HG02642 (cell line): ENCODE measurements around the gene MFNG.

Source experiments
- ATAC-seq: cut with Tn5 transposase; IDR thresholded peaks from one replicate; pipeline ENCODE4 v1.9.1; 2021; ENCODE audit warnings: mild to moderate bottlenecking; ENCODE audit not compliant: unreplicated experiment, poor library complexity

The MFNG gene

DNA sequence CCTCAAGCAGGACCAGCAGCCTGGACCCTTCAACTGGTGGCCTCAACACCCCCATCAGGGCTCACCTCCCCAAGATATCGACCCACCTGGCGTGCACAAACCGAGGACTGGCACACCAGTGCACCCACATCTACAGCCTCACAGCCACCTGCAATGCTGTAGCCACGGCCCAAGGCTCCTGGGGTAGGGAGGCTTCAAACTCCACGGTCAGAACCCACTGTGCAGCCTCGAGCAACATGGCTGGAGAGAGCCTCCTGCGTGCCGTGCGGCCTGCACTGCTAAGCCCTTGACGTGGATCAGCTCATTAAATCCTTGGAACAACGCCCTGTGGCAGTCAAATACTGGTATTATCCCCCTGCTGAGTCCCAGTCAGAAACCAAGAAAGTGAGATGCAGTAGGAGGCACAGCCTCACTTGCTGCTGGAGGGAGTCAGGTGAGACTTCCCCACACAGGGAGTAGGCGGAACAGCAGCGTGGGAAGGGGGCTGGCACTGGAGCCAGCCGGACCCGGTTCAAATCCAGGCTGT, 28.4 kb upstream of the MFNG start:
- no peak for ATAC-seq

DNA sequence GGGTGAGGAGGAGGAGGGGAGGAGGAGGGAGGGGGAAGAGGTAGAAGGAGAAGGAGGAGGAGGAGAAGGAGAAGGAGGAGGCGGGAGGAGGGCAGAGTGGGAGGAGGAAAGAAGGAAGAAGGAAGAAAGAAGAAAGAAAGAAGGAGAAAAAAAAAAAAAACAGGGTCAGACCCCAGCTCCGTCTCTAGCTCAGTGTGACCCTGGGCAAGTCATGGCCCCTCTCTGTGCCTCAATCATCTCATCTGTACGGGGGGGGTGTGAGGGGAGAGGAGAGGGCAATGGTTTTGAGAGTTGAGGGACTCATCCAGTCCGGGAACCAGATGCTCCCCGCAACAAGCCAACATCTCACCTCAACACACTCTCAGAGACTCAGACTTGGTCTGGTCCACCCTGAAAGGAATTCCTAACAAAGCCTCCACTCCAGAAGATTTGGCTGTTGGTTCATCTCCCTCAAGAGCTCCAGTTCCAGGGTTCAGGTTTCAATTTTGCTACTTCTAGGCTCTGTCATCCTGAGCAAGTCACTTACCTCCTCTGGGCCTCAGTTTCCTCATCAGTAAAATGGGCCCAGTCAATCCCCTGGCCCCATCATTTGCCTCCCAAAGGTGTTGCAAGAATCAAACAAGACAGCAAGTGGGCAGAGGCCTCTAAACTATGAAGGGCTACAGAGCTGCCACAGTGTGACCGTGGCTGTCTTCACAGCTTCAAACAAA, 25.4 kb upstream of the MFNG start:
- ATAC-seq: no peak

- ATAC-seq: no peak
These were observed 23.9 kb upstream of the MFNG start for GRCh38 chr22:37510091-37510490.

DNA sequence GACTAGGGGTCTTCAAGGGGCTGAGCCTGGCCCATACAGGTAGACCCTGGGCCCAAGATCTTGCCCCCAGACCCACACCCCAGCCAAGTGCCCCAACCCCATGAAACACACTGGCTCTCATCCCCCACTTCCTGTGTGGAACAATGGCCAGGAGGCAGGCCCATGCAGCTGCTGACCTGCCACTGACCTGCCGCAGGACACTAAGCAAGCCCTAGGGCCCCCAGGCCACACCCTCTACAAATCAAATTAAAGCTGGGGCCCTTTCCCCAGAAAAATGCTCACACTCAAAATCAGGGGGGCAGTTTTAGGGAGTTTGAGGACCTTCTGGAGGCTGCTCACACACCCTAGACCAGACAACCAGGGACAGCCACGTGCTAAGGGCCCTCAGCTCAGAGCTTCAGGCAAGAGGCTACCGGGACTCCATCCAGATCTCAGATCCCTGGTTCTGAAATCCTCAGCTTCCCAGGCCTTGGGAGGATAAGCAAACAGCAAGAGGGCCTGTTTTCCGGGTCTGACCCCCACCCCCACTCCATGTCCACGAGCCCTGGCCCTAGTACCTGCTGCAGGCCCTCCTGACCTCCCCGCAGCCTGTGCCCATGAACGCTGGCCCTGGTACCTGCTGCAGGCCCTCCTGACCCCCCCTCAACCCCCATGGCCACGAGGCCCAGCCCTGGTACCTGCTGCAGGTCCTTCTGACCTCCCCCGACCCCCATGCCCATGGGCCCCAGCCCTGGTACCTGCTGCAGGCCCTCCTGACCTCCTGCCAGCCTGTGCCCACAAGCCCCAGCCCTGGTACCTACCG, 23.1 kb upstream of the MFNG start:
- no peak for ATAC-seq

DNA sequence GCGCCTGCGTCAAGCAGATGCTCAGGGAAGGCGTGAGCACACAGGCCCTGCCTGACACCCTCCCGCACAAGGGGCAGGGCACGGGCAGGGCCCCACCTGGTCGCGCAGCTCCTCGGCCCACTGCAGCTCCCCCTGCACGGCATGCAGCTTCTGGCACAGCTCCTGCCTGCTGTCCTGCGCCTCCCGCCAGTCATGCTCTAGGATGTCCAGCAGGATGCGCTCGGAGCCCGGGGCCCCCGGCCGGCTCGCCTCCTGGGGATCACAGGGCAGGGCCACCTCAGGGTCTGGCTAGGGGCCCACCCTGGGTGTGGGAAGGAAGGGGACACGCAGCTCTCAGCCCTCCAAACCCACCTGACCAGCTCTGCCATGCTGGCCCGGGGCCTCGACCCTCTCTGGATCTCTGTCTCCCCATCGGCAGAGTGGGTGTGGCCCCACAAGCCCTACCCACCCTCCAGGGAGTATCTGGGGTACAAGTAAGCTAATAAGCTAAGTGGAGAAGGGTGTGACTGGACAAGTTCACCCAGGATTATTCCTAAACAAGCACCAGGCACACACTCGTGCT, 22.3 kb upstream of the MFNG start:
- no peak for ATAC-seq

GRCh38 chr22:37507731-37508130, 21.5 kb upstream of the MFNG start:
- ATAC-seq: no peak

DNA sequence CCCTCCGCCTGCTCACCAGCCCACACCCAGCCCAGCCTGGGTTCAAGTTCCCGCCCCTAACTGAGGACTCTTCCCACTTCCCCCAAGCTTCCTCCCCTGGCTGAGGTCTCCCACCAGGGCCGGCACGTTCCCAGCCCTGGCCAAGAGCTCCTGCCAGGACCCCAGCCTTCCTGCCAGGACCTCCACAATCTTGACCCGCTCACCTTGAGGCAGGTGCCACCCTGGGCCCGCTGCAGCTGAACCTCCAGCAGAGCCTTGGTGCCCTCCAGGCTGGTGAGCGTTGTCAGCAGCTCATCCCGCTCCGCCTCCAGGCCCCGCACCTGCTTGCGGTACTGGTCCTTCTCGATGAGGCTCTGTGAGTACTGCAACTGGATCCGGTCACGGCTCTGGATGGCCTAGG, 19.8 kb upstream of the MFNG start:
- no peak for ATAC-seq

DNA sequence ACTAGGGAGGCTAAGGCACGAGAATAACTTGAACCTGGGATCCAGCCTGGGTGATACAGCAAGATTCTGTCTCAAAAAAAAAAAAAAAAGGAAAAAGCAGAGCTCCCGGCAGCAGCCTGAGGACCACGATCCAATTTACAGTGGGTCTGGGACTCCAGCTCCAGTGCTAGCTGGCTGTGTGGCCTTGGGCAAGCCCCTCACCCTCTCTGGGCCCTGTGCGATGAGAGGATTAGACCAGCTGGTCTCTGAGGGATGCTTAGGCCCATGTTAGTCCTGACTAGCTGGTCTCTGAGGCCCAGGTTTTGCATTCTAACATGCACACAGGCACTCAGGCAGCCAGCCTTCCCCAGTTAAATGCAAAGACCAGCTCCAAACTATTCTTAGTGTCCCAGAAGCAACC, 19.4 kb upstream of the MFNG start:
- no peak for ATAC-seq

- no peak for ATAC-seq
These were observed 18.8 kb upstream of the MFNG start for GRCh38 chr22:37504964-37505363.

- ATAC-seq: no peak
These were observed 17.7 kb upstream of the MFNG start for GRCh38 chr22:37503850-37504249.

DNA sequence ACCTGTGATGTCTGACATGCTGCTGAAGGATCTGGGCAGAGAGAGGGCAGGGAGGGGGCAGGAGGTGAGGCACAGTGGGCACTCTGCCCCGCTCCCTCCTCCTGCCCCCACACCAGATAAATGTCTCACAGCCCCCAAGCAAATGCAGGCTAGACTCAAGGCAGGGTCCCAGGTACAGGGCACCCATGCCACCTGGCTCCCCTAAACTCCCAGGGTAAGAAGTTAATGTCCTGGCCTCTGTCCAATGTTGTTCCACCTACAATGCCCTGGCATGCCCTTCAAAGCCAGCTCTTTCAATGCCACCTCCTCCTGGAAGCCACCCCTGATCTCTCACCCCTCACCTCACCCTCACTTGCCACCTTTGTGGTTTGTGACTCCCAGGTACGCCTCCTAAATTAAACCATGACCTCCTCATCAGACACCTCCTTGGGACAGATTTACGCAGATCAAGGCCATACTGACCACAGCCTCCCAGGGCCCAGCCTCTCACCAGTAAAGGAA, 17.0 kb upstream of the MFNG start:
- no peak for ATAC-seq

DNA sequence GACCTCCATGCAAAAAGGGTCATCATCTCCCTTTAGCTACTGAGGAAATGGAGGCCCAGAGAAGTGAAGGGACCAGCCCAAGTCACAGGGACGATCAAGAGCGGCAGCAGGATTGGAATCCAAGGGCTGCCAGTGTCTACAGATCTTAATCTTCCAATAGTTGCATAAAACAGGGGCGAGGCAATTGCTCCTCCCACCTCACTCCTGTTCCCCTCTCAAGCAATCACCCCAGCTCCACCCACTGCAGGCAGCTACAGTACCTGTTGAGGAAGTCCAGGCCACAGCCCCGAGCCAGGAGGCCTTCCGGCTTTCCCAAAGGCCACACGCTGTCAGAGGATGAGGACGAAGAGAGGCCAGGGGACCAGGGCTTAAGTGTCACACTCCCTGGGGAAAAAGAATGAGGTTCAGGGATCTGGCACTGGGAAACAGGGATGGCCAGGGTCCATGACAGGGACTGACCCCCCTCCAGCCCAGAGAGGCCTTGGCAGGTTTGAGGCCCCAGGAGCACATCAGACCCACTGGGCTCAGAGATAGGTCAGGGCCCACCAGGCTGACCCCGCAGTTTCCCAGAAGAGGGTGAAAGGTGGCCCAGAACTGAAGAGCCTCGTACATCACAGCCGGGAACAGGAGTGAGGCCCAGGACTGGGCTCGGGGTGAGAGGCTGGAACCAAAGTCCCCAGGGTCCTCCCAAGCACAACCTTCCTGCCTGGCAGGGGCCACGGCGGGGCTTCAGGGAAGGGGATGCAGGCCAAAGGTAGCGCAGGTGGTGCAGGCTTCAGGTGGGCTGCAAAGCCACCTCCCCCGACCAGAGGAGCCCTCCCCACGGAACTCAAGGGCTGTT, 16.4 kb upstream of the MFNG start:
- no peak for ATAC-seq

GRCh38 chr22:37501610-37502341, 15.6 kb upstream of the MFNG start:
- no peak for ATAC-seq

DNA sequence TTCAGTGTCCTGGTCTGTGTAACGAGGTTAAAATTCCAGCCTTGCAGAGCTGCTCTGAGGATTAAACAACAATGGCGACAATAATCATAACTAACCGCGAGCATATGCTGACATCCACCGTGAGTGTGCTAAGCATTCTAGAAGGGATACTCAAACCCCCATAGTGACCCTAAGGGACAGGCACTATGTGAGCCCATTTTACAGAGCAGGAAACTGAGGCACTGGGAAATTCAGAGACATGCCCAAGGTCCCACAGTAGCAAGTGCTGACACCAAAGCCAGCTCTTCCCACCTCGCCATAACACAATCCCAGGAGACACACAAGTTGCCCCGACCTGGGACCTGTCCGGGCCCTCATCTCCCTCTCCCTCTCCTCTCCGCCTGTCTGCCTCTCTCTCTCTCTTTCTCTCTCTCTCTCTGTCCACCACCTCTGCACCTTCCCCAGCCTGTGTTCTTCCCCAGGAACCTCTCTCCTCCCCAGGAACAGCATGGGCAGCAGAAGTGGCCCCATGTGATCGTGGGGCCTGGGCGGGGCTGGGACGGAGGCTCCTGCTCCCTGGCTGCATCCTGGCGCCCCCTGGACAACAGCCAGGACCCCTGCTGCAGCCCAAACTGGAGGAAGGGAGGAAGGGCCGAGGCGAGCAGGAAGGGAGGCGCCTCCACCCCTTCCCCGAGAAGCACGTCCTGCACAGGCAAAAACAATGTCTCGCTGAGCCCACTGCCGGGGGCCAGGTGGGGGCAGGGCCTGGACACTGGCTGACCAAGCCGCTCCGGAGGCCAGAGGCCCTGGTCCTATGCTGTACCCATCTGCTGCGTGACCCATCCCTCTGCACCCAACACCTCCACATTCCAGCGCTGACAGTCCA, 14.8 kb upstream of the MFNG start:
- ATAC-seq: no peak

- ATAC-seq: no peak
These were observed 13.8 kb upstream of the MFNG start for GRCh38 chr22:37499789-37500540.

DNA sequence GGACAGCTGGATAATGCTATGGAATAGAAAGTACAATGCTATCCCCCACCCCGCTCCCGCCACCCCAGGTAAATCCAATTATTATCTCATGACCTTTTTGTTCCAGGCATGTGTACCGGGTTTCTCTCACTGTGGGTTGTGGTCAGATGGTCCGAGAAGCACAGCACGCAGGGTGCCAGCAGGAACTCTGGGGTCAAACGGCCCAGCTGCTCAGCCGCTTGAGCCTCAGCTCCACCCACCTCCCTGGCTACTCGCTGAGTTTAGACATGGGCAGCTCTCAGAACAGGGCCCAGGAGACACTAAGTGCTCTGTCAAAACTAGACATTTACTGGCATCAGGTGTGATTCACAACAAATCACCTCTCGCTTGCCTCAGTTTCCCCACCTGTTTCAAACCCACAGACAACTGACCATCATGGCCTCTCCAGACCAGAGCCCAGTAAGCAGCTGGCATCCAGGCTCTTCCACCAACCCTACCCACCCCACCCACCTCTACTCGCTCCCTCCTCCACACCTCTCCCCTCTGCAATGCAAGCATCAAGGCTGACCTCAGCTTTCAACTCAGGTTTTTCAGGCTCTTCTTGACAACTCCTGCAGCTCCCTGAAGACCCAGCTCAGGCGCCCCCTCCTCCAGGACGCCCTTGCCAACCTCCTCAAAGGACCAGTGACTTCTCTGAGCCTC, 13.0 kb upstream of the MFNG start:
- ATAC-seq: no peak

GRCh38 chr22:37498289-37498909, 12.2 kb upstream of the MFNG start:
- ATAC-seq: no peak
